Ectodermal cell (in vitro differentiated cells): ENCODE measurements around the gene NTRK1.

Experiments
- H3K27ac ChIP-seq: 2 replicates; pipeline ENCODE4 v1.7.0; 2013; ENCODE audit warnings: mild to moderate bottlenecking, low read depth, low read length; ENCODE audit not compliant: insufficient read depth, poor library complexity, severe bottlenecking
- H3K27me3 ChIP-seq: 2 replicates; pipeline ENCODE4 v1.7.0; 2013; ENCODE audit warnings: mild to moderate bottlenecking, low read length; ENCODE audit not compliant: insufficient read depth, control insufficient read depth, poor library complexity, severe bottlenecking
- H3K36me3 ChIP-seq: one replicate; pipeline ENCODE4 v1.7.0; 2013; ENCODE audit warnings: low read length; ENCODE audit not compliant: control insufficient read depth, insufficient read depth
- H3K4me1 ChIP-seq: one replicate; pipeline ENCODE4 v1.7.0; 2013; ENCODE audit warnings: low read length; ENCODE audit not compliant: control insufficient read depth, insufficient read depth
- H3K4me3 ChIP-seq: 2 replicates; pipeline ENCODE4 v1.7.0; 2013; ENCODE audit warnings: low read depth, low read length, control low read depth; ENCODE audit not compliant: insufficient read depth
- H3K9me3 ChIP-seq: 2 replicates; pipeline ENCODE4 v1.7.0; 2013; ENCODE audit warnings: mild to moderate bottlenecking, low read length, moderate library complexity; ENCODE audit not compliant: control insufficient read depth
- WGBS, 2 experiments: methylation state at CpG; one replicate each; pipeline ENCODE4 v1.1.7; 2013; ENCODE audit warnings: missing lambda C conversion rate in 2 of 2; 5-methylcytosine and 5-hydroxymethylcytosine counted together

NTRK1 gene

GRCh38 chr1:156865258-156865657, 4.6 kb downstream of the NTRK1 start:
- no peak overlapping the region for H3K4me3 ChIP-seq
- no peak overlapping the region for H3K27ac ChIP-seq
- no peaks in the 10 kb centered on the region for H3K36me3 ChIP-seq
- no peaks in the 10 kb centered on the region for H3K9me3 ChIP-seq
- WGBS, 2 experiments: 67 to 68% methylated on average over 9 of the region's 9 CpGs
- peaks cover 40% of the 10 kb centered on the region for H3K4me1 ChIP-seq
- H3K27me3 ChIP-seq: peaks cover 49% of the 10 kb centered on the region

GRCh38 chr1:156865865-156866248, 5.2 kb downstream of the NTRK1 start:
- Histone ChIP-seq H3K4me1 (peaks cover 36% of the 10 kb centered on the region), H3K36me3 (no peaks in the 10 kb centered on the region), H3K27me3 (peaks cover 44% of the 10 kb centered on the region), H3K4me3 (no peak overlapping the region), H3K27ac (no peak overlapping the region), H3K9me3 (no peaks in the 10 kb centered on the region)
- WGBS, 2 experiments: 83% methylated on average over 4 of the region's 4 CpGs

- peaks cover 38% of the 10 kb centered on the region for H3K27me3 ChIP-seq
- no peaks in the 10 kb centered on the region for H3K9me3 ChIP-seq
- no peak overlapping the region for H3K4me3 ChIP-seq
- H3K27ac ChIP-seq: no peak overlapping the region
- no peaks in the 10 kb centered on the region for H3K36me3 ChIP-seq
- peaks cover 36% of the 10 kb centered on the region for H3K4me1 ChIP-seq
- WGBS, 2 experiments: 29 to 40% methylated on average over 11 of the region's 12 CpGs
Observed at GRCh38 chr1:156866249-156866909, 5.7 kb downstream of the NTRK1 start.

GRCh38 chr1:156868341-156868740, 7.7 kb downstream of the NTRK1 start:
- Histone ChIP-seq H3K27me3 (peaks cover 19% of the 10 kb centered on the region), H3K4me1 (peaks cover 27% of the 10 kb centered on the region), H3K36me3 (no peaks in the 10 kb centered on the region), H3K27ac (no peak overlapping the region), H3K4me3 (no peak overlapping the region), H3K9me3 (no peaks in the 10 kb centered on the region)
- WGBS, 2 experiments: 75 to 77% methylated on average over 13 of the region's 13 CpGs

- WGBS, 2 experiments: 93 to 96% methylated on average over 9 of the region's 9 CpGs
- H3K27ac ChIP-seq: no peak overlapping the region
- no peaks in the 10 kb centered on the region for H3K36me3 ChIP-seq
- no peak overlapping the region for H3K4me3 ChIP-seq
- H3K4me1 ChIP-seq: peaks cover 21% of the 10 kb centered on the region
- H3K9me3 ChIP-seq: no peaks in the 10 kb centered on the region
- peaks cover 8% of the 10 kb centered on the region for H3K27me3 ChIP-seq
Observed at GRCh38 chr1:156869455-156869854, 8.8 kb downstream of the NTRK1 start.

- no peak overlapping the region for H3K4me3 ChIP-seq
- WGBS, 2 experiments: 95% methylated on average over 18 of the region's 18 CpGs
- no peaks in the 10 kb centered on the region for H3K9me3 ChIP-seq
- H3K27me3 ChIP-seq: peaks cover 21% of the 10 kb centered on the region
- H3K4me1 ChIP-seq: no peaks in the 10 kb centered on the region
- H3K27ac ChIP-seq: no peak overlapping the region
- H3K36me3 ChIP-seq: no peaks in the 10 kb centered on the region
Observed at GRCh38 chr1:156873659-156874058, 13.0 kb downstream of the NTRK1 start.

- H3K27ac ChIP-seq: no peak overlapping the region
- H3K36me3 ChIP-seq: no peaks in the 10 kb centered on the region
- H3K9me3 ChIP-seq: no peaks in the 10 kb centered on the region
- 85 to 86% methylated on average over 5 of the region's 5 CpGs for WGBS, 2 experiments
- no peak overlapping the region for H3K4me3 ChIP-seq
- H3K4me1 ChIP-seq: no peaks in the 10 kb centered on the region
- peaks cover 21% of the 10 kb centered on the region for H3K27me3 ChIP-seq
Observed at GRCh38 chr1:156874142-156874541, 13.5 kb downstream of the NTRK1 start.

- no peak overlapping the region for H3K27ac ChIP-seq
- H3K36me3 ChIP-seq: no peaks in the 10 kb centered on the region
- H3K4me1 ChIP-seq: no peaks in the 10 kb centered on the region
- H3K4me3 ChIP-seq: no peak overlapping the region
- WGBS, 2 experiments: 79 to 82% methylated on average over 16 of the region's 16 CpGs
- H3K27me3 ChIP-seq: peaks cover 21% of the 10 kb centered on the region
- H3K9me3 ChIP-seq: no peaks in the 10 kb centered on the region
Observed at GRCh38 chr1:156874572-156875340, 14.1 kb downstream of the NTRK1 start.

- no peak overlapping the region for H3K4me3 ChIP-seq
- WGBS, 2 experiments: 81 to 83% methylated on average over 5 of the region's 5 CpGs
- H3K9me3 ChIP-seq: no peaks in the 10 kb centered on the region
- H3K27me3 ChIP-seq: peaks cover 21% of the 10 kb centered on the region
- no peak overlapping the region for H3K27ac ChIP-seq
- H3K36me3 ChIP-seq: no peaks in the 10 kb centered on the region
- no peaks in the 10 kb centered on the region for H3K4me1 ChIP-seq
Observed at GRCh38 chr1:156875341-156875615, 14.6 kb downstream of the NTRK1 start.

- no peaks in the 10 kb centered on the region for H3K36me3 ChIP-seq
- peaks cover 21% of the 10 kb centered on the region for H3K27me3 ChIP-seq
- no peak overlapping the region for H3K27ac ChIP-seq
- H3K4me3 ChIP-seq: no peak overlapping the region
- no peaks in the 10 kb centered on the region for H3K4me1 ChIP-seq
- 33 to 37% methylated on average over 21 of the region's 21 CpGs for WGBS, 2 experiments
- H3K9me3 ChIP-seq: no peaks in the 10 kb centered on the region
Observed at GRCh38 chr1:156876281-156876680, 15.6 kb downstream of the NTRK1 start.
